ENCODE results near the gene SELENOW. TPM values are rescaled to one million over a fixed set of nuclear protein-coding genes. Genes with fewer than 3 reads are reported as not detected.

The SELENOW gene
- total and polyA plus RNA-seq, 2 donors (not counting 3 experiments of a cell fraction or from before 2014, with no cell fraction given) = 316 to 613 TPM

DNA sequence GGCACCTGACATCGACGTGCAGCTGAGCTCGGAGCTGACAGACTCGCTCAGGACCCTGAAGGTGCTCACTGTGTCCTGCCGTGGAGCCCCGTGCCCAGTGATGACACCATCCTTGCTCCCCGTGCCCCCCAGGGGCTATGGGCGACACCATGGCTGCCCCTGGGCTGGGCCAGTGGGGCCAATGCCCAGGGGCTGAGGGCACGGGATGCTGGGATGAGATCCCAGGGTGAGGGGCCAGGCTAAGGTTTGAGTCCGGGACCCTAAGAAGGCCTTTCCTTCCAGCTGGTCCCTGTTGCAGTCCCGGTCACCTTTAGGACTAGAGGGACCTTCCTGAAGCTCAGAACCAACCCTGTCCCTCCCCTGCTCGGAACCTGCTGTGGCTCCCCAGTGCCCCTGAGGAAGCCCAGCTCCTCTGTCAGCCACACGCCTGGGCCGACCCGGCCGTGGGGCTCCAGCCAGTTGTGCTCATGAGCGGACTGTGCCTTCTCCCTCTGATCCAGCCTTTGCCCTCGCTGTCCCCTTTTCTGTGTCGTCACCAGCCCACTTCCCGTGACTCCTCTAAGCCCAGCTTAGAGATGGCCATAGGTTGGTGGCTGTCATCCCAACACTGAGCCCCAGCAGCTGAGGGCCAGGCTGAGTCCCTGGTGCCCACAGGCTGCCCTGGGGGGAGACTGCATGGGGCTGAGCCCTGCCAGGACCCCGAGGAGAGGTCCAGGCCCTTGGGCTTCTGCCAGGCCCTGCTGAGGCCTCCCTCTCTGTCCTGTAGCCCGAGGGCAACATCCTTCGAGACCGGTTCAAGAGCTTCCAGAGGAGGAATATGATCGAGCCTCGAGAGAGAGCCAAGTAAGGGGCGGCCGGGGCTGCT lies 22.5 kb upstream of the SELENOW start:
- CTCF ChIA-PET = interaction anchor here (1.2 to 2.1 kb wide), 4 partner anchors 8 to 43 kb away, joined by 3 to 8 read pairs (median 4); partner anchors contain the start of gene EHD2
- H3K36me3 ChIP-seq (ENCODE audit: control insufficient read depth in 2 of 2, extremely low read depth in 1 of 2, insufficient read depth in 2 of 2, low read length in 2 of 2) = peaks cover 21 to 56% of the 10 kb centered on the region in 2 experiments

More for the DNA sequence above, 22.5 kb upstream of the SELENOW start:
- Histone ChIP-seq H3K79me2 (ENCODE audit: control insufficient read depth, insufficient read depth, low read length) (no peaks in the 10 kb centered on the region), H3K9me1 (replicated peaks; ENCODE audit: control insufficient read depth, extremely low read depth, insufficient read depth, low read length) (no peaks in the 10 kb centered on the region), H3K4me1 (ENCODE audit: control insufficient read depth, extremely low read depth, insufficient read depth, low read length) (no peaks in the 10 kb centered on the region), H3K4me3 (replicated peaks in 1 of 3; ENCODE audit: insufficient read depth in 1 of 3, low read depth in 1 of 3, low read length in 3 of 3) (no peak overlapping the region), H3K27me3 (ENCODE audit: control insufficient read depth in 2 of 2, insufficient read depth in 2 of 2, low read length in 2 of 2) (no peaks in the 10 kb centered on the region), H4K20me1 (replicated peaks; ENCODE audit: control insufficient read depth, extremely low read depth, insufficient read depth, low read length) (no peaks in the 10 kb centered on the region), H3K9ac (replicated peaks; ENCODE audit: extremely low read depth, insufficient read depth, low read length) (no peak overlapping the region), H2AFZ (ENCODE audit: low read depth, low read length) (no peak overlapping the region), H3K4me2 (ENCODE audit: insufficient read depth, low read length) (no peak overlapping the region), H3K27ac (ENCODE audit: insufficient read depth, low read depth, low read length) (no peak overlapping the region), H3K9me3 (replicated peaks; ENCODE audit: control insufficient read depth, insufficient read depth, low read length) (no peaks in the 10 kb centered on the region)
- no peak for TF ChIP-seq MYC (IDR thresholded peaks at IDR 0.05; ENCODE audit: low read depth, low read length)
- TF ChIP-seq JUN (IDR thresholded peaks at IDR 0.05; ENCODE audit: borderline replicate concordance, insufficient read depth, insufficient read length, low read depth) = no peak
- no peak for TF ChIP-seq EZH2 (IDR thresholded peaks at IDR 0.05; ENCODE audit: borderline replicate concordance, low read depth, low read length, severe bottlenecking)
- TF ChIP-seq FOS (IDR thresholded peaks at IDR 0.05; ENCODE audit: borderline replicate concordance, insufficient read depth, low read length) = no peak
- no peak for TF ChIP-seq POLR2A (IDR thresholded peaks at IDR 0.05; ENCODE audit: low read depth, low read length)
- TF ChIP-seq, protein P1, sequence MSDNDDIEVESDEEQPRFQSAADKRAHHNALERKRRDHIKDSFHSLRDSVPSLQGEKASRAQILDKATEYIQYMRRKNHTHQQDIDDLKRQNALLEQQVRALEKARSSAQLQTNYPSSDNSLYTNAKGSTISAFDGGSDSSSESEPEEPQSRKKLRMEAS (IDR thresholded peaks at IDR 0.05; ENCODE audit: insufficient read depth, insufficient read length) = no peak
- TF ChIP-seq POLR2AphosphoS5 (IDR thresholded peaks at IDR 0.05; ENCODE audit: insufficient read depth, low read depth, low read length) = no peak
- TF ChIP-seq, protein P2, sequence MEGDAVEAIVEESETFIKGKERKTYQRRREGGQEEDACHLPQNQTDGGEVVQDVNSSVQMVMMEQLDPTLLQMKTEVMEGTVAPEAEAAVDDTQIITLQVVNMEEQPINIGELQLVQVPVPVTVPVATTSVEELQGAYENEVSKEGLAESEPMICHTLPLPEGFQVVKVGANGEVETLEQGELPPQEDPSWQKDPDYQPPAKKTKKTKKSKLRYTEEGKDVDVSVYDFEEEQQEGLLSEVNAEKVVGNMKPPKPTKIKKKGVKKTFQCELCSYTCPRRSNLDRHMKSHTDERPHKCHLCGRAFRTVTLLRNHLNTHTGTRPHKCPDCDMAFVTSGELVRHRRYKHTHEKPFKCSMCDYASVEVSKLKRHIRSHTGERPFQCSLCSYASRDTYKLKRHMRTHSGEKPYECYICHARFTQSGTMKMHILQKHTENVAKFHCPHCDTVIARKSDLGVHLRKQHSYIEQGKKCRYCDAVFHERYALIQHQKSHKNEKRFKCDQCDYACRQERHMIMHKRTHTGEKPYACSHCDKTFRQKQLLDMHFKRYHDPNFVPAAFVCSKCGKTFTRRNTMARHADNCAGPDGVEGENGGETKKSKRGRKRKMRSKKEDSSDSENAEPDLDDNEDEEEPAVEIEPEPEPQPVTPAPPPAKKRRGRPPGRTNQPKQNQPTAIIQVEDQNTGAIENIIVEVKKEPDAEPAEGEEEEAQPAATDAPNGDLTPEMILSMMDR (IDR thresholded peaks at IDR 0.05; ENCODE audit: extremely low read depth in 1 of 2, insufficient read depth in 1 of 2, low read depth in 1 of 2, low read length in 2 of 2) = no peak
- no peak for TF ChIP-seq GATA2 (IDR thresholded peaks at IDR 0.05; ENCODE audit: insufficient read depth, insufficient read length, low read depth, low read length)
- DNase-seq (ENCODE audit: low read depth, low spot score) (no peak), FAIRE-seq (no peak)
- BruUV-seq (replicated peaks) = no TSS peak
- intact Hi-C loops (cut with micrococcal nuclease) = no loop called here
- dilution Hi-C loops (cut with MboI; ENCODE audit: extremely low pct_ligation_motif_present, low sequenced_read_pairs) = no loop called here
- POLR2A ChIA-PET = no interaction called here

Data from endothelial cell of umbilical vein (primary cell).